Skin of body (tissue), 2 donors: ENCODE measurements around the gene ARNT2. TPM values are rescaled to one million over a fixed set of nuclear protein-coding genes. Genes with fewer than 3 reads are reported as not detected.

ENCODE experiments used
- DNase-seq: peaks from one replicate; lab custom pipeline; 2025; lab: John Stamatoyannopoulos, UW
- total RNA-seq: library from RNA; depleted of rRNA; stranded (reverse); fragments of >200 nt; gene quantifications from one replicate; pipeline ENCODE4 v1.2.3, GENCODE V29; 2014

ARNT2 gene
- total RNA-seq, 1 donor from 2014 or later: 2.8 TPM

DNA sequence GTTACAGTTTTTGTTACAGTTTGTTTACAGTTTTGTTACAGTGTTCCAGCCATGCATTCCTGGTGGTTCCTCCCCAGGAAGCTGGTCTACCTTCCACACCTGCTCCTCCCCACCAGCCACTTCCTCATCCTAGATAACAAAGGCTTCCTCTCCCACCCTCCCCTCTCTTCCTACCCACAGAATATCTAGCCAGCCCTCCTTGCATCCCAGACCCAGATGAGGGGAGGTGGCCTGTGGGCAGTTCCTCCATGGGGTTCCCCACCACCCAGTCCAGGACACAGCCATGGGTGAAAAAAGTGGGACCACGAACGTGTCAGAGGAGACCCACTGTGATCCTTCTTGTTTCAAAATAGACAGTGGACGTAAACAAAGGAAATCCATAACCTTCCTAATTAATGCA, 168.2 kb downstream of the ARNT2 start:
- no peak for DNase-seq

GRCh38 chr15:80573606-80574005, 169.4 kb downstream of the ARNT2 start:
- DNase-seq: no peak

DNA sequence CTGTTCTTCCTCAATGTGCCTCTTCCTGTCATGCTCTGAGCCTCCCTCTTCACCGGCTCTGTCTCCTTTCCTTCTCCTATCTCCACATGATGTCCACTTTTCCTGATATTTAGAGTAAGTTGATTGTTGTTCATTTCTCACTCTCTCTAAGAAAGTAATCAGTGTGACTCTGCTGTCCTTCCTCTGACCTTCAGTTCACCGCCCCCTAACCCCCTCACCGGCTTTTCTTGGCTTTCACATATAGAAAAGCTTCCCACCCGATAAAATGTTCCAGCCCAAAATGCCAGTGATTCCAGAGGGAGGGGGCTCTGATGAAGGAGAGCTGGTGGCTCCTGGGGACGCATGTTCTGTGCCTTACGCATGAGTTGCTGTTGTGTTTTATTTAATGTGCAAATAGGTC, 170.4 kb downstream of the ARNT2 start:
- no peak for DNase-seq

DNA sequence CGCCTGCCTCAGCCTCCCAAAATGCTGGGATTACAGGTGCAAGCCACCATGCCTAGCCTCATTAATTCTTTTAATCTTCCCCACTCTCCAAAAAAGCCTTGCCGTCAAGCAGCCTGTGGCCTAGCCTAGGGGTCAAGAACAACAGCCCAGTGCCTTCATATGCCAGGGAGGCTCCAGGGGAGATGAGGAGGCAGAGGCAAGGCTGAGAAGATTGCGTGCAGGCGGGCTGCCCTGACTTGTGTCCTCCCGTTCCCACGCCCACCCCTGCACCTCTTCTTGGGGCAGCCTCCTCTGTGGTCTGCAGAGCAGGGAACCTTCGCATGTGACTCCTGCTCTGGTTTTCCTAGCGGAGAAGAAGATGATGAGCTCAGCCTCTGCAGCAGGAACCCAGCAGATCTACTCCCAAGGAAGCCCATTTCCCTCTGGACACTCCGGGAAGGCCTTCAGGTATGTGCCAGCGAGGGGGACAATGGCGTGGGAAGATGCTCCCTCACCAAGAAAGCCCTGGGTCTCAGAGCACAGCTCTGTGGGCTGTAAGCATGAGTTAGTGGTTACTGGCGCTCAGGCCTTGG, 172.4 kb downstream of the ARNT2 start:
- no peak for DNase-seq

DNA sequence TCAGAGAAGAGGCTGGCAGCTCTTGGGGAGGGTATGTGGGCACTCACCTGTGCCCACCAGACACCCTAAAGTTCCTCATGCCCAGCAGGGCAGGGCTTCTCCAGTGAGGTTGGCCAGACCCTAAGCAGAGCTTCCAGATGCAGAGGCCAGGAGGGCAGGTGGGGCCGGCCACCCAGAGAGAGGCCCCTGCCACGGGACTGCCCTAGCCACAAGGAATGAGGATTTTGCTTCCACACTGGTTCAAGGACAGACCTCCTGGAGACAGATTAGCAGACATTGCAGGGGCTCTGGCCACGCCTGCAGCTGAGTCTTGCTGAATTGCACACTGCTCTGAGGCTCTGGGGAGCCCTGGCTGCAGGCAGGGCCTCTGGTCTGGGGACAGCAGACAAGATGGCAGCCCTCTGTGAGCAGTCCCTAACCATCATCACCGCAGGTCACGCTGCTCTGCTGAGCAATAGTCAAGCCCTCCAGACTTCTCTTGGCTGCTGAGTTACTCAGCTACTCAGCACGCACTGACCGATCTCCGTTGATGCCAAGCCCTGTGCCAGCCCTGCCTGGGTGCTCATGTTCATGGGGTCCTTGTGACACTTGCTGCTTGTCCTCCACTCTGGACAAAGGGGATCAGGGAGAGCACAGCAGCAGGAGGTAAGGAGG, 173.5 kb downstream of the ARNT2 start:
- DNase-seq: no peak

GRCh38 chr15:80578206-80578595, 174.0 kb downstream of the ARNT2 start:
- DNase-seq: no peak

DNA sequence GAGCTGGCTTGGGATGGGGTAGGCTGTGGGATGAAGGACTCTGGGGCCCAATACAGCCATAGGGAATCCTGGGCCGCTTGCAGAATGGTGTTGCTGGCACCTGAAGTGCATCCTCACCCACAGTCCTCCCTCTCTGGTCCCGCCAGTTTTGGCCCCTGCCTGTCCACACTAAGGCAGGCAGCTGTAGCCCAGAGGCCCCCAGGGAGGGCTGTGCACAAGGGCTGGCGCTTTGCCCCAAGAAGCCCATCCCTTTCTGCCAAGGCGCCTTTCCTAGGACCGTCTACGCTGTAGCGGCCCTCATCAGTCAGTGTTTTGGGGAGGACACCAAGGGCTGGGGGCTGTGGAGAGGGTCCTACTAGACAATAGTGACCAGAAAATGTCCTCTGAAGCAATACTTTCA, 174.7 kb downstream of the ARNT2 start:
- no peak for DNase-seq

DNA sequence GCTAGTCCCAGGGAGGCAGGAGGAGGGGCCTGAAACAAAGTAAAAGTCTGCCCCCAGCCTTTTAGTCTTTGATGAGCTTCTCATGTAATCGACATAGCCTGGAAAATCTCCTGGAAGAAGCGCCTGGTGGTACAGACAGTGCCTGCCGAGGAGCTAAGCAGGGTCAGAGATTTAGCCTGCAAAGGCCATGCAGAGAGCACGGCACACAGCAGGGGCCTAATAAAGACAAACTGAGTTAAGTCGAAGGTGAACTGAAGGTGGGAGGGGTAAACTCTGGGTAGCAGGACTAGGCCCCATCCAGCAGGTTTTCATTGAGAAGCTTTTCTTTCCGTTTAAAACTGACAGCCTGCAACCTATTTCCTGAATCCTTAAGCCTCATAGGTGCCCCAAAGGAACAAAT, 175.4 kb downstream of the ARNT2 start:
- DNase-seq: no peak

DNA sequence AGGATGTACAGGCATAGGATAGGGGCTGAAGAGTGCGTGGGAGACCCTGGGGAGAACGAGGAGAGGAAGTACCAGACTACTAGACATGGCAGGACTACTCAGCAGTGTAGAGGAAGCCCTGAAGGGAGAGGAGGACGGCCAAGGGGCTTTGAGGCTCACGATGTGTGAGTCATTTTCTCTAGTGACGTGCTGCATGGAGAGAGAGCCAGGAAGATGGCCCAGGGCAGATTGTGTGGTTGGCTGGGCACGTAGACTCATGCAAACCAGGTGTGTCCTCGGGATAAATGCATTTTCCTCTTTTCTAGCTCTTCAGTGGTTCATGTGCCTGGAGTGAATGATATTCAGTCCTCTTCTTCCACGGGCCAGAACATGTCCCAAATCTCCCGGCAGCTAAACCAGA, 175.9 kb downstream of the ARNT2 start:
- DNase-seq: no peak

GRCh38 chr15:80580536-80581260, 176.5 kb downstream of the ARNT2 start:
- DNase-seq: no peak

DNA sequence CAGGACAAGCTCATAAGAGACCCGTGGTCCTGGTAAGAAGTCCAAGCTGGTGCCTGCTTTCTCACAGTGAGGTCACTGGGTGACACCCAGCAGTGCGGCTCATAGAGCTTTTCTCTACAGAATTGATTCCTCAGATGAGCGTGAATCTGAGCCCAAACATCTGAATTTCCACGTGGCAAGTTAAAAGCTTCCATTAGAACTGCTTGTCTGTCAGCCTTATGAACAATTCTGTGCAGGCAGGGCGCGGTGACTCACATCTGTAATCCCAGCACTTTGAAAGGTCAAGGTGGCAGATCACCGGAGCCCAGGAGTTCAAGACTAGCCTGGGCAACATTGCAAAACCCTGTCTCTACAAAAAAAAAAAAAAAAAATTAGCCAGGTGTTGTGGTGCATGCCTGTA, 177.8 kb downstream of the ARNT2 start:
- no peak for DNase-seq

DNA sequence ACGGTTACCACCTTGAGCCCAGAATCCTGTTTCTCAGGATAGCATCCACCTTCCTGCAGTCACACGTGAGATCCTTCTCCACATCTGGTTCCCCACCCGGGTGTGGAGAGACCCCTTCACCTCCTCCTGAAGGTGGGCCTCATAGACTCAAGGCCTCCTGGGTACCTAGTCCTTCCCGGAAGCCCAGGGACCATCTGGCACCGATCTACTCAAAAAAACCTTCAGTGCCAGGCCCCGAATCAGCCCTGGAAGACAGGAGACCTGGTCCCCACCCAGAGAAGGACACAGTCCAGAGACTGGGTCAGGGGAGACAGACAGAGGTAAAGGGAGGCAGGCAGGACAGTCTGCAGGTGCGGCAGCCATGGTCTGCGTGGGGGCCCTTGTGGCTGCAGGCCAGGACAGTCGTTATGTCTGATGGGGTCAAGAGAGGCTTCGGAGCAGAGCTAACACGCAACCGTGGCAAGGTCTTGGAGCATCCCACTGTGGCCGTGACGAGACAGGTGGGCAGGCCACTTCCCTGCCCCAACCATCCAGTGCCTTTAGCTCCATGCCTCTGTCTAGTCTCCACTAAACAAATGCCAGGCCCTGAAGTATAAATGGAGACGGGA, 178.7 kb downstream of the ARNT2 start:
- no peak for DNase-seq

- DNase-seq: no peak
Measured at GRCh38 chr15:80584561-80584964, 180.4 kb downstream of the ARNT2 start.

- DNase-seq: no peak
Measured at GRCh38 chr15:80584973-80585525, 180.9 kb downstream of the ARNT2 start.

GRCh38 chr15:80585544-80586018, 181.4 kb downstream of the ARNT2 start:
- DNase-seq: no peak

GRCh38 chr15:80586161-80586560, 182.0 kb downstream of the ARNT2 start:
- no peak for DNase-seq

- DNase-seq: no peak
Measured at GRCh38 chr15:80587007-80587406, 182.8 kb downstream of the ARNT2 start.

DNA sequence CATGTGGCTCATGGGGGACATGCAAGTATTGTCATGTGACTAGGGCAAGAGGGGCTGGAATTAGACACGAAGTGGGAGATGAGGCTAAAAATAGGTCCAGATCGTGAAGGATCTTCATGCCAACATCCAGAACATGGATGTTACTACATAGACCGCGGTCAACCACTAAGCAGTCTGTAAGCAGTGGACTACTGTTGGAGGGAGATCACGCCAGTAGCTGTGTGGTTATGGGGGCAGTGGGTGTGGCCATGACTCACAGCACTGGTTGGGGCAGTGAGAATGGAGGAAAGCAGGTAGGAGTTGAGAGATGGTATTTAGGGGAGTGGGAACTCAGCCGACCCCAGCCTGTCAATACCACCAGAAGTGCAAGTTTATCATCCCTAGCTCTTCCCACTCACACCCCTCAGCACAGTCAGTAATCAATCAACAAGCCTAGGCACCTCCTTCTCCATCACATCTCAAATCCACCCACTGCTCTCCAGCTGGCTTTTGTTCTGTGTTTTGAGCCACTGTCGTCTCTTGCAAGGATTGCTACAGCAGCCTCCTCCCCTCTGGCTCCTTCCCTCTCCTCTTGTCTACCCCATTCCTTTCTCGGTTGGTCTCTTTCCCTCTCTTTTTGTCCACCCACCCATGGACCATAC, 183.8 kb downstream of the ARNT2 start:
- DNase-seq: no peak

GRCh38 chr15:80588801-80589200, 184.6 kb downstream of the ARNT2 start:
- DNase-seq: no peak

DNA sequence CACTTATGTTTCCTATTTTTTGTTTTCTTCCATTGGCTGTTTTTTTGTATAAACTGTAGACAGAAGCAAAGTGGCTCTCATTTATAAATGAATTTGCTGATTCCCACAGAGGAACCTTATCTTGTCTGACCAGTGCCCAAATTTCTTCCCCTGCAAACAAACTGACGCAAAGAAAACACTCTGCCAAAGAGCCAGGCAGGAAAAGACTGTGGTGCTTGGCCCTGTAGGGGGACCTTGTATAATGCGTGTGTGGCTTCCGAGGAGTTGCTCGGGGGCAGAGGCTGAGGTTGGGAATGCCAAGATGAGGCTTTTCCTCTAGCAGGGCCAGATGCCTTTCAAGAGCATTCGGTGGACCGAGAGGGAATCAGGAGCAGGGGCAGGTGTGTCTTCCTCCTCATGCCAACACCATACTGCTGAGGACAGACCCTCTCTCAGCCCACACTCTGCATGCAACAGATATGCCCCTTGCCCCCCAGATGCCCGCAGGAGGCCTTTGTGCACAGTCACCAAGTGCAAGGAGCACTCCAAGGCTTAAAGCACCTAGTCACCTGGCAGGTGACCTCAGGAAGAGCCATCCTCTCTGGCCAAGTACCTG, 186.7 kb downstream of the ARNT2 start:
- no peak for DNase-seq

DNA sequence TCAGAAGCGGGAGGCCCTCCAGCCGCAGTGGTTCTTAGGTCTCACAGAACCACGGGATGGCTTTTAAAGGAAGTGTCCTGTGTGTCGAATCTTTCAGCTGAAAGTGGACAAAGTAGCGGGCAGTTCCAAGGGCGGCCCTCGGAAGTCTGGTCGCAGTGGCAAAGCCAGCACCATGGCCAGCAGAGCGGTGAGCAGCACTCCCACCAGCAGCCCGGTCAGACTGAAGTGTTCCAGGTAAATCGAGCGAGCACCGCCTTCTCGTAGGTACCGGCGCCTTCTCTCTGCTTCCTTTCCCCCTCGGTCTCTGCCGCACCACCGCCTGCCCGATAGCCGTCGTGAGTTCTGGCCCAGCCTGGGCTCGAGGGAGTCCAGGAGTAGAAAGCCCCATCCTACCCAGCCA, 187.3 kb downstream of the ARNT2 start:
- DNase-seq: no peak
